K562 (cell line): Measurements from ENCODE around the gene C1orf198.

Experiments used
- BRCA1 ChIP-seq, 2 experiments: fragments of 450-650 bp in 1 of 2; sonication (generic) in 1 of 2; formaldehyde crosslinking in 1 of 2; IDR thresholded peaks; 2 replicates each; pipeline versions ENCODE4 v1.5.0 to v1.6.1; 2017 to 2020; ENCODE audit warnings: mild to moderate bottlenecking in 1 of 2, missing genetic modification reagents in 1 of 2
- CCAR2 ChIP-seq: fragments of 200-400 bp; formaldehyde crosslinking; IDR thresholded peaks from 2 replicates; pipeline ENCODE4 v1.6.1; 2017; ENCODE audit warnings: mild to moderate bottlenecking, low read depth, low read length
- CHD1 ChIP-seq: fragments of 200-600 bp; sonication (generic); IDR thresholded peaks from one replicate; pipeline ENCODE4 v1.6.1; 2012; ENCODE audit warnings: mild to moderate bottlenecking, moderate library complexity, low read length, inconsistent platforms
- TF ChIP-seq, protein P1 (sequence below), 3 experiments: IDR thresholded peaks in 2 of 3; conservative IDR thresholded peaks in 1 of 3; 2 replicates each; pipeline ENCODE4 v1.5.1; 2011 to 2012; ENCODE audit warnings: low read length in 3 of 3, mild to moderate bottlenecking in 3 of 3, control low read depth in 2 of 3, improper control_type of control experiment in 1 of 3, inconsistent platforms in 1 of 3, low read depth in 1 of 3, mixed read lengths in 1 of 3, moderate library complexity in 1 of 3; ENCODE audit not compliant: insufficient read depth in 2 of 3
- TF ChIP-seq, protein P2 (sequence below): fragments of 250-450 bp; sonication (Bioruptor Pico); IDR thresholded peaks from 2 replicates; pipeline ENCODE4 v1.8.0; 2021; ENCODE audit warnings: moderate library complexity, mild to moderate bottlenecking, inconsistent platforms

- TF ChIP-seq BRCA1 (IDR thresholded peaks at IDR 0.05) (no peak), BRCA1 (CRISPR knock-in tag; IDR thresholded peaks at IDR 0.05) (no peak), CHD1 (no peak), CCAR2 (no peak)
- TF ChIP-seq, protein P1, sequence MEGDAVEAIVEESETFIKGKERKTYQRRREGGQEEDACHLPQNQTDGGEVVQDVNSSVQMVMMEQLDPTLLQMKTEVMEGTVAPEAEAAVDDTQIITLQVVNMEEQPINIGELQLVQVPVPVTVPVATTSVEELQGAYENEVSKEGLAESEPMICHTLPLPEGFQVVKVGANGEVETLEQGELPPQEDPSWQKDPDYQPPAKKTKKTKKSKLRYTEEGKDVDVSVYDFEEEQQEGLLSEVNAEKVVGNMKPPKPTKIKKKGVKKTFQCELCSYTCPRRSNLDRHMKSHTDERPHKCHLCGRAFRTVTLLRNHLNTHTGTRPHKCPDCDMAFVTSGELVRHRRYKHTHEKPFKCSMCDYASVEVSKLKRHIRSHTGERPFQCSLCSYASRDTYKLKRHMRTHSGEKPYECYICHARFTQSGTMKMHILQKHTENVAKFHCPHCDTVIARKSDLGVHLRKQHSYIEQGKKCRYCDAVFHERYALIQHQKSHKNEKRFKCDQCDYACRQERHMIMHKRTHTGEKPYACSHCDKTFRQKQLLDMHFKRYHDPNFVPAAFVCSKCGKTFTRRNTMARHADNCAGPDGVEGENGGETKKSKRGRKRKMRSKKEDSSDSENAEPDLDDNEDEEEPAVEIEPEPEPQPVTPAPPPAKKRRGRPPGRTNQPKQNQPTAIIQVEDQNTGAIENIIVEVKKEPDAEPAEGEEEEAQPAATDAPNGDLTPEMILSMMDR (IDR thresholded peaks at IDR 0.05 in 2 of 3, conservative IDR thresholded peaks at IDR 0.05 in 1 of 3; ENCODE audit: insufficient read depth in 2 of 3, low read depth in 1 of 3, low read length in 3 of 3): no peak
- TF ChIP-seq, protein P2, sequence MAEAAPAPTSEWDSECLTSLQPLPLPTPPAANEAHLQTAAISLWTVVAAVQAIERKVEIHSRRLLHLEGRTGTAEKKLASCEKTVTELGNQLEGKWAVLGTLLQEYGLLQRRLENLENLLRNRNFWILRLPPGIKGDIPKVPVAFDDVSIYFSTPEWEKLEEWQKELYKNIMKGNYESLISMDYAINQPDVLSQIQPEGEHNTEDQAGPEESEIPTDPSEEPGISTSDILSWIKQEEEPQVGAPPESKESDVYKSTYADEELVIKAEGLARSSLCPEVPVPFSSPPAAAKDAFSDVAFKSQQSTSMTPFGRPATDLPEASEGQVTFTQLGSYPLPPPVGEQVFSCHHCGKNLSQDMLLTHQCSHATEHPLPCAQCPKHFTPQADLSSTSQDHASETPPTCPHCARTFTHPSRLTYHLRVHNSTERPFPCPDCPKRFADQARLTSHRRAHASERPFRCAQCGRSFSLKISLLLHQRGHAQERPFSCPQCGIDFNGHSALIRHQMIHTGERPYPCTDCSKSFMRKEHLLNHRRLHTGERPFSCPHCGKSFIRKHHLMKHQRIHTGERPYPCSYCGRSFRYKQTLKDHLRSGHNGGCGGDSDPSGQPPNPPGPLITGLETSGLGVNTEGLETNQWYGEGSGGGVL (CRISPR knock-in tag): no peak
These were observed 63.9 kb downstream of the C1orf198 start for GRCh38 chr1:230804396-230804795.
